OCI-LY1 (cell line): ENCODE results near the gene FTL.

Experiments used
- EZH2 ChIP-seq: fragments of 200-600 bp; sonication (generic), shearing (Covaris generic); IDR thresholded peaks from 2 replicates; pipeline ENCODE4 v1.8.0; 2017; ENCODE audit warnings: borderline replicate concordance, mixed run types, mild to moderate bottlenecking, antibody characterized with exemption, low read length, moderate library complexity, mixed read lengths
- TF ChIP-seq, protein P1 (sequence below): fragments of 200-600 bp; sonication (generic), shearing (Covaris generic); IDR thresholded peaks from 2 replicates; pipeline ENCODE4 v1.5.1; 2017; ENCODE audit warnings: mild to moderate bottlenecking, antibody characterized with exemption, low read length, moderate library complexity, mixed read lengths

DNA sequence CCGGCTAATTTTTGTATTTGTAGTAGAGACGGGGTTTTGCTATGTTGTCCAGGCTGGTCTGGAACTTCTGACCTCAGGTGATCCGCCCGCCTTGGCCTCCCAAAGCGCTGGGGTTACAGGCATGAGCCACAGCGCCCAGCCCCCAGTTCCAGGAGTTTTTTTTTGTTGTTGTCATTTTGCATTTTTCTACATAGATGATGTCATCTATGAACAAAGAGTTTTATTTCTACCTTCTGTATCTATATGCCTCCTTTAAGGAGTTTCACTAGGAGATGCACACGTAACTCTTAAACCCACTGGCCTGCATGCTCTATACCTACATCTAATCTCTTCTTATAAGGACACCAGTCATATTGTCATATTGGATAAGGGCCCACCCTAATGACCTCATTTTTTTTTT is 26.9 kb upstream of the FTL start:
- TF ChIP-seq, protein P1, sequence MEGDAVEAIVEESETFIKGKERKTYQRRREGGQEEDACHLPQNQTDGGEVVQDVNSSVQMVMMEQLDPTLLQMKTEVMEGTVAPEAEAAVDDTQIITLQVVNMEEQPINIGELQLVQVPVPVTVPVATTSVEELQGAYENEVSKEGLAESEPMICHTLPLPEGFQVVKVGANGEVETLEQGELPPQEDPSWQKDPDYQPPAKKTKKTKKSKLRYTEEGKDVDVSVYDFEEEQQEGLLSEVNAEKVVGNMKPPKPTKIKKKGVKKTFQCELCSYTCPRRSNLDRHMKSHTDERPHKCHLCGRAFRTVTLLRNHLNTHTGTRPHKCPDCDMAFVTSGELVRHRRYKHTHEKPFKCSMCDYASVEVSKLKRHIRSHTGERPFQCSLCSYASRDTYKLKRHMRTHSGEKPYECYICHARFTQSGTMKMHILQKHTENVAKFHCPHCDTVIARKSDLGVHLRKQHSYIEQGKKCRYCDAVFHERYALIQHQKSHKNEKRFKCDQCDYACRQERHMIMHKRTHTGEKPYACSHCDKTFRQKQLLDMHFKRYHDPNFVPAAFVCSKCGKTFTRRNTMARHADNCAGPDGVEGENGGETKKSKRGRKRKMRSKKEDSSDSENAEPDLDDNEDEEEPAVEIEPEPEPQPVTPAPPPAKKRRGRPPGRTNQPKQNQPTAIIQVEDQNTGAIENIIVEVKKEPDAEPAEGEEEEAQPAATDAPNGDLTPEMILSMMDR, result no peak
- TF ChIP-seq EZH2, result no peak
